Stimulated activated CD4-positive, alpha-beta T cell treated with anti-CD3 and anti-CD28 coated beads, Interleukin-15, amount 100 ng/mL, for 1 hour (primary cell): Measurements from ENCODE around the gene WWOX.
"Not testable (repeated sequence)": the region's sequence is repeated elsewhere in the genome, so short reads cannot be mapped to it uniquely, and the experiment has no call there.

Experiments used
- DNase-seq, 2 donors: peaks; one replicate each; pipeline ENCODE4 v3.0.0-alpha.2; 2020; ENCODE audit warnings: low read depth in 1 of 2, low spot score in 1 of 2

WWOX gene

DNA sequence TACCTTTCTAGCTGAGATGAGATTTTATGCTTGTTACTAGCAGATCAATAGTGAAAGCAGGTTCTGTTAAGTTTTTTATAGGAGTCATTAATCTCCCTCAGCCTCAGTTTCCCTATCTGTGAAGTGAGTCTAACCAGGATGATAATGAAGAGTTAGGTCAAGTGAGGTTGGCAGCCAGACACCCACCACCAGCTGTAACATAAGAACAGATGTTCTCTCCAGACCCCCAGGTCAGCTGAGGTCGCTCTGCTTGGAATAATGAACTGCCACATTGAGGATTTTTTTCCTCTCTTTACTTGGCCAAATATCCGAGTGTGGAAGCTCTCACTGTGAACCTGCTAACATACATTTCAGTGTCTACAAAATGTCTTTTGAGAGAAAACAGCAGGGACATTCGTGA lies 389.6 kb downstream of the WWOX start:
- no peak for DNase-seq

DNA sequence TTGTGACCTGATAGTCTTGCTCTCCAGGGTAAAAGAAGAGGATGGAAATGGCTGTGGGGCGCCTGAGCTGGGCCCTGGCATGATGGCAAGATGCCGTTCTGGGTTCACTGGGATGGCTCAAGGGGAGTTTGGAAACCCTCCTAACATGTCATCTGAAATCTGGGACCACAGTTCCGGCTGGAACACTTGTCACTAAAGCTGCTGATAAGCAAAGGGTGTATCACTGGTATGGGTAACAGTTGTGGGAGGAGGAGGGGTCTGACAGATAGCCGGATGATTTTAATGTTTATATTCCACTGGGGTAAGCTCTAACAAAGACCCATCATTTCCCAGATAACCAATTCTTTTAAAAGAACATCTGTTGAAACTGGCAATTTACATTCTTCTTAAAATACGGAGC lies 390.2 kb downstream of the WWOX start:
- DNase-seq, result no peak

DNA sequence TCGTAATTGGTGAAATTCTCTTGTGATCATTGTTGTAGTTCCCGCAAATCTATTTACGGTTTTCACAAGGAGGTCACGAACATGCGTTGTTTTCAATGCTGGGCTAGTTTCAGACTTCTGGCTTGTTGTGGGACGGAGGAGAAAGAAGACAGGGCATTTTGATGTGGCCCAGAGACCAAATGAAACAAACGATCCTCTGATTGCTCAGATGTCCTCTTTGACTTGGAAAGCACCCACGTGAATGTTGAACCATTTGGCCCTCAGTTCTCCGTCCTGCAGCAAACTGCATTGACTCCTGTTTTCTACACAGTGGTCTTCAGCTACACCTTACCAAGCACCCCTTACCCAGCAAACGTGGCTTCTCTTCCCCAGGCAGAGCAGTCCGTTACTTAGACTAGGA lies 391.0 kb downstream of the WWOX start:
- no peak for DNase-seq

DNA sequence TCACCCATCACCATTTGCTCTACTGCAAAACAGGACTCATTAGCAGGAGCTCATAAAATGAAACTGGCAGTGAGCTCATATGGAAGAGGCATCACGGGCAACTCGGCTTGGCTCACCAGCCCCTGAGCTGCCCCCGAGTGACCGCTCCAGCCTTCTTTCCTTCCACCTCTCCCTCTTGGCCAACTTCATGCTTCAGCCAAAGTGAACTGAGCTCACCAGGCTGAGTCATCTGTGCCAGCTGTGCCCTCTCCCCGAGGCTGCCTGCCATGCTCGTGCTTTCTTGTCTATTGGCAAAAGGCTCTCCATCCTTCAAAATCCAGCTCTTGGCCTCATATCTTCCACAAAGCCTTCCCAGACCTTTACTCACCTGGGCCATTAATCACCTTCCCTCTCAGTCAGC lies 391.4 kb downstream of the WWOX start:
- no peak for DNase-seq

DNA sequence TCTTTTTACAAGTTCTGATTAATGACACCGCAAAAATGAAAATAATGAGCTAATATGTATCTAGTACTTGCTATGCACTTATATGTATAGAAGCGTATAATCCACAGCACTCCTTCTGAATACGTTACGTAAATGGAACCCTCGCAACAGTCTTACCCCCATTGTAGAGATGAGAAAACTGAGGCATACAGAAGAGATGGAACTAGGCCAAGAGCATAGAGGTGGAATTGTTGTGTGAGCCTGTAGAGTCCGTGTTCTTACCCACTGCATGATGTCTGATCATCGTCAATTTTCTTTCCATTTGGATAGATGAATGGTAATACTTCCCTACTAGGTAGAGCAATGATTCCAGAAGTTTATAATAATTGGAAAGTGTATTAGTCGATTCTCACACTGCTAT lies 394.1 kb downstream of the WWOX start:
- DNase-seq, result no peak

DNA sequence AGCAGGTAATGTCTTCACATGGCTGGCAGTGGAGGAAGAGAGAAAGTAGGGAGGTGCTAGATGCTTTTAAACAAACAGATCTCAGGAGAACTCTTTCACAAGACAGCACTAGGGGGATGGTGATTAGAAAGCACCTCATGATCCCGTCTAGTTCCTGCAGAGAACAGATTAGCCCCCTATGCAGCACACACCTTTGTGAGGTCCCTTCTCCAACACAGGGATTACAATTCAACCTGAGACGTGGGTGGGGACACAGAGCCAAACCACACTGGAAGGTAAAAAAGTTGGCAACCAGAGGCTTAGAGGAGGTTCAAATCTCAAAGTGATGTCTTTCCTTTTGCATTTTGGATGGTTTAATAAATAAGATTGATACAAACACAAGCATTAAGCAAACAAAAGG lies 394.7 kb downstream of the WWOX start:
- DNase-seq, result no peak

DNA sequence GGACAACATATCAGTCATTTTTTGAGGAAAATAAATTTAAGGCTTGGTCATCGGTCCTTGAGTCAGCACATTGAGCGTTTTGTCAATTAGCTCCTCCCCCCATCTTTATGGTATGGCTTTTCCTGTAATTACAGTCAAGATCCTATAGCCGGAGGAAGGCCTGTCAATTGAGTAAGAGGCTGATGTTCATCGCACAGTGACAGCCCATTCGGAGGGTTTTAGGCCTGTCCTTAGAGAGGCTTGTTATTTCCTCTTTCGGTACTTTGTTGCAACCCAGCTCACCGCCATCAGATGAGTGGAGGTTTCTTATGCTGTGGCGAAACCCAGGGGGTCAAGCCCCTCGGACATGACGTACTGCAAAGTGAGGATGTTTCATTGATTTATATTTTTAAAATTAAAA lies 395.2 kb downstream of the WWOX start:
- DNase-seq, result no peak

DNA sequence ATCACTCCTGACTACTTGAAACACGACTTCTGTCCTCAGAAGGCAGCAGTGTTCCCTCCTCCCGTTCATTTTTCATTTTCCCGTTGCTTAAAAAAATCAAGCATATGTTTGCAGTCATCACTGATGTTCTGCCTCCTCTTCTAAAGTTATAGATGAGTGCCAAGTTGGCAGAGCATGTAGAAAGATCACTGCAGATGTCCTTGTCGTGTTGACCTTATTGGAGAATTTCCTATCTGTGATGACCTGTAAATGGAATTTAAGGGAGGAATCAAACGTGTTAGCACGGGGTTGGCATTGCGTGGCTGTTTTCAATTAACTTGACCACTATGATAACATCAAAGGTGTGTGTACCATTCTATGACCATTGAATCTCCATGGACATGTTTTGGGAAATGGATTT lies 396.7 kb downstream of the WWOX start:
- no peak for DNase-seq

DNA sequence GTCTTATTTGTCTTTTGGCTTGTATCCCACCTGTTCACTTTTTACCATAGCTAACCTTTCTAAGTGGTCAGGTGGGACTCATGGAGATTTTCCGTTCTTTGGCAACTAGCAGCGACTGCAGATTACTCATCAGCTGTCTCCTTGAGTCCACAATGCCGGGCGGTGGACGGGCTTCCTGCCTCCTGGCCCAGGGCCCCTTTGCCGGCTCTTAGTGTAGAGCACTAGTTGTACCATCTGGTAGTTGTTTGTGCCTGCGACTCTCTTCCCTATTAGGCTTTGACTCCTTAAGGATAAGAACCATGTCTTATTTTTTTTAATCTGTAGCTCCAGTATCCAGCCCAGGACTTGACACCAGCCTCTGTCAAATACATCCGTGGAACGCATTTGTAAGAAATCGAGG lies 399.9 kb downstream of the WWOX start:
- no peak for DNase-seq

DNA sequence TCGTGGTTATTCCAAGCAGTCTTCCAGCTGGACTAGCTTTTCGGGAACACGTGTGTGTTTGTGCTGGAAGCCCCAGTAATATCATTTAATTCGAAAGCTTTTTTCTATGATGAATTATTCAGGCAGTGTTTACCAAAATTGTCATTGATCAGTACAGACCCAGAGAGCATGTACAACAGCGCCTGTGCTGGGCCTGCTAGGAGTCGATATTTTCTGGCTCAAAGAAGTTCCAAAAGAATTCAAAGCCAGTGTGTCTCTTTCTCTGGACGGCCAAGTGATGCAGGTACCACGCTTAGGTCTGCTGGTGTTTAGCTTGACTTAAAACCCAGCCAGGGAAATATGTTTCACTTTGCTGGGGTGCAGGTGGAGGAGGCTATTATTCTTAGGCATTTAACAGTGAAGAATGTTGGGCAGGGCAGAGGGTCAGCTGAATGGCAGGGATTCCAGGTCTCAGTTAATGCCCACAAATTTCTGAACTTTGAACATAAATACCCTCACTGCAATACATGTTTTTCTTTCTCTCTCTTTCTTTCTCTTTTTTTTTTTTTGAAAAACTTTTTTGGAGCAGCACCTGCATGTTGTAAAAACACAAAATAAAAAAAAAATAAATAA lies 401.3 kb downstream of the WWOX start:
- no peak for DNase-seq

DNA sequence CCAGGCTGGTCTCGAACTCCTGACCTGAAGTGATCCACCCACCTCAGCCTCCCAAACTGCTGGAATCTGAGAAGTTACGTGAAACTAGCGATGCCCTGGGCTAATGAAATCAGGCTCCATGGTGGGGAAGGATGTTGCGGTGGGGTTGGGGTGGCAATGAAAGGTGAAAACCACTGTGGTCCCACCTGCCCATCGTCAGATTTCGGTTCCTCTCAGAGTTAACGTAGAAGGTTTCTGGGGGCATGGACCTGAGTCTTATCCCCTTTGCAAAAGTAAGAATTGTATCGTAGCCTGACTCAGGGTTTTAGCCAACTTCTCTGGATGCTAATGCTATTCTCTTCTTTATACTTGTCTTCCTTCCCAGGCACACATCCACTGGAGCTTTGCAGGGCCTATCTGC lies 402.3 kb downstream of the WWOX start:
- DNase-seq, result no peak

DNA sequence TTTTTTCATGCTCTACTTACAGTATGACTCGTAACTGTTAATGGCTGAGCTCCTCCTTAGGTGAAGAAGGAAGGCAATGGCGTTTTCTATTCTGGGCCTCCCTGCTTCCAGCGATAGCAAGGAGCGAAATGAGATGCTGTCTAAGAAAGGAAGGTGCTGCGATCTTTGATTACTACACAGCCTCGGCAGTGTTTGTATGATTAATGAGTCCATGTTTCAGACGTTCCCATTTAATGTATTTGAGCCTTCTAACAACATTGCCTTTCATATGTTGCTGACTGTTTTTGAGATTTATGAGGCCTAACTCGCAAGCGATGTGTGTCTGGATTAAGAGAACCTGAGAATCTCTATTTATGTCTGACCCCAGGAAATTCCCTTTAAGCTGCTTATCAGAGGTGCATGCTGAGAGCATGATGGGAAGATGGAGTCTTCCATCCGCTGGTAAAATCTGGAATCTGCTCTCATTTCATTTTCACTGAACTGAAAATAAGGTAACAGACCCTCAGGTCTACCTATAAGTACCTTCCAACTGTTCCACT lies 403.4 kb downstream of the WWOX start:
- no peak for DNase-seq

DNA sequence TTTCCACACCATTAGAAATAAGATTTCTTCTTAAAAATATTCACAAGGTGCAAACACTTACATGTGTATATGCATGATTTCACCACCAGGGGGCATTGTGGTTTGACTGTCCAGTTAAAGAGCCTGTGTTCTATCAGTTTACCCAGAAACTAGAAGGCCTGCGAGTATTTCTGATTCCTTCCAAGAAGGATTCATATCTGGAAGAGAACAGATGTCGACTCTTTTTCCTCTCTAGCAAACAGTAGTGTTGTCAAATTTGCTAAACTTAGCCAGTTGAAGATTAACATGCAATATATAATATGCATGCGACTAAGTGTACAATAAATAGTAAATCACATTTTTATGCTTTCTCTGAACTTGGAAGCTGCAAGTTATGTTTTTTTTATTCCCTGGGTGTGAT lies 404.1 kb downstream of the WWOX start:
- DNase-seq, result no peak

DNA sequence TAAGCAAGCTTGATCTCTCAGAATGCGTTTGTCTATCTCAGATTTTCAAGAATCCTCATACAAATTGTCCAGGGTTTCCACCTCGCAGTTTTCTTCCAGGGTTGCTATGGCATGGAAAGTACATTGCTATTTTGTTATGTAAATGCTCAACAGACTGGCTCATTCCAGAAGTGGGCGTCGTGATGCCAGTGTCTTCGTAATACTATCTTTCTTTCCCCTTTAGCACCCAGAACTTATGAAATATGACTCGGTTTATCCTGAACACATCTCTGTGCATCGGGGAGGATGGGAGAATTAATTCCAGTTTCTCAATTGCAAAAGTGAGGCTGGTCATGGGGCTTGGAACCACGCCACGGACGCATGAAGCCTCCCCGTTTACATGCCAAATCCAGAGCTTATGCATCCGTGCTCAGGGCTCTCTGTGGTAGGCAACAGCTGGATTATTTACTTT lies 405.0 kb downstream of the WWOX start:
- DNase-seq, result no peak

DNA sequence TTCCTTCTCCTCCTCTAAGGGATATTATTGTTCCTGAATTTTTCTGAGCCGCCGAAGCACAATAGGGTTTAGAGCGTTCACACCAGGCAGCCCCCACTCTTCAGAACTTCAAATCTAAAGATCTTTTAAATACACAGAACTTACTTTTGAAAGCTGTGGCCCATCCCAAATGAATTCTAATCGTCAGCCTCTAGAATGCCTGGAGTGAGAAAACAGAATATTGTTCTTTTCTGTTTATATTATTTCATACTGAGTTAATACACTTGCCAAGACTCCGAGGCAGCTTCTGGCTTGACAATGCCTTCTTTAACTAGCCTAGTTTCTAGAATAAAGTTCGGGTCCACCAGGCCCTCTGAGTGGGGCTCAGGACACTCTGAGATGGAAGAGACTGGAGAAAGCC lies 405.6 kb downstream of the WWOX start:
- DNase-seq, result no peak

DNA sequence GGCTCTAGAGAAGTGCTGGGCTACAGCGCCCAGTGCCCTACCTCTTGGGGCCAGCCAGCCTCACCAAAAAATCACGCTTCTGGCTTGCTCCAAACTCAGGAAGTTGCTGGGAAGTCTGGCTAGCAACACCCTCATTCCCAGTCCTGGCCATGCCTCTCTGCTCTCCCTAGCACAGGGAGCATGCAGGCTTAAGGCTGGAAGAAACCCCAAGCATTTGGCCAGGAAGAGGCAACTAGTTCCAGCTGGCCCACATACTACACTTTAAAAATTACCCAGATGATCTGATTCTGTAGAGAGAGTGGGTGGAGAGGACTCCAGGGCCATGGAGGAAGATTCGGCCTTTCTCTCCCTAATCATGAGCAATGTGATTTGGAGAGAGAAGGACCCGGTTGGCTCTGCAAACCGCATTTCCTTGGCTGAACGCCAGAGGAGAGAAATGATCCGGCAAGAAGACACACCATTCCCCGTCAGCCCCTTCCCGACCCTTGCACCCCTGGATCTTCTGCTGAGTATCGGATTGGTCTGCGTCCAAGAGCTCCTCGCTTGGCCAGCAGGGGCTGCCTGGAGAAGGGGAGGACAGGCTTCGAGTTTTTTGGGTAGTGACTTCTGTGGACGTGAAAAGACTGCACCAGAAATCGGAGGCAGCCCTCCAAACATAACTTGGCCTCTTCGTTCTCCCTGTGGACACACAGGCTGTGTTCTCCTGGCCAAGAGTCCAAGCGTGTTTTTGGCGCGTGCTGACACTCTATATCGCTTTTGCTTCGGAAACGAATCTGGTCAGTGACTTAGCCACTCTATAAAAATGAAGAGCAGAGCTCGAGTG lies 406.3 kb downstream of the WWOX start:
- no peak for DNase-seq

DNA sequence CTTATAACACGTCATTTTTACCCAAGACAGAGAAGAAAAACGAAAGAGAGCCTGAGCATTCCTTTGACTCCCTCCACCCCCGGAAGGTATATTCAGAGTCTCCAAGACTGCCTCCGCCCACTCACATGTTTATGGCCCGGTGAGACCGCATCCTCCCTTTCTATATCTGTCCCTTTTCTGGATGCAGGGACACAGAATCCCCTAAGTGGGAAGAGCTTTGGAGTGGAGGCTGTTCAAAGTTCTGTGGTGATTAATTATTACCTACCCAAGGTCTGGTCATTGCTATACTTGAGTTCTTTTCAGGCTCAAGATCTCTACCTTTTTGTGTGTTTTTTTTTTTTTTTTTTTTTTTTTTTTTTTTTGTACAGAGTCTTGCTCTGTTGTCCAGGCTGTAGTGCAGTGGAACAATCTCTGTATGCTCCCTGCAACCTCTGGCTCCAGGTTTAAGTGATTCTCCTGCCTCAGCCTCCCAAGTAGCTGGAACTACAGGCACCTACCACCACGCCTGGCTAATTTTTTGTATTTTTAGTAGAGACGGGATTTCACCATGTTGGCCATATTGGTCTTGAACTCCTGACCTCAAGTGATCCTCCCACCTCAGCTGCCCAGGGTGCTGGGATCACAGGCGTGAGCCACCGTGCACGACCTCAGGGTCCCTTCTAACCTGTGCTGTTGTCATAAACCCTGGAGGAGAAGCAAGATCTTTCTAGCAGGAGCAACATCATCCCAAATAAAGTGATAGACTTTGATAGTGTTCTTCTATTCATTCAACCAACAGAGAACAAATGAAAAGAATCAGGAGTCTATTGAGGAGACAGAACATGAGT lies 407.1 kb downstream of the WWOX start:
- DNase-seq, result no peak

DNA sequence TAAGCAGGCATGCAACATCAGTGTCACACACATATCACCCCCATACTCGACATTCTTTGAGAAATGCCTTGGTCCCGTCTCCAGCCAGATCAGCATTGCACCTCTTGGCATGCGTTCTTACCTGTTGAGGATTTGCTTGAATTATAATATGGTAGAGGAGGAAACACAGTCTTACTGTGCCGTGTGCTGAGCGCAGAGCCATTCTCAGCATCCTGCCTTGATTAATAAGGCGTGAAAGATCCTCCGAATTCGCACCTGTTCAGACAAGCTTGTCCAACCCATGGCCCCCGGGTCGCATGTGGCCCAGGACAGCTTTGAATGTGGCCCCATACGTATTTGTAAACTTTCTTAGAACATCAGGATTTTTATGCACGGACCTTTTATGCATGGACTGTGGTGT lies 408.1 kb downstream of the WWOX start:
- DNase-seq, result no peak

DNA sequence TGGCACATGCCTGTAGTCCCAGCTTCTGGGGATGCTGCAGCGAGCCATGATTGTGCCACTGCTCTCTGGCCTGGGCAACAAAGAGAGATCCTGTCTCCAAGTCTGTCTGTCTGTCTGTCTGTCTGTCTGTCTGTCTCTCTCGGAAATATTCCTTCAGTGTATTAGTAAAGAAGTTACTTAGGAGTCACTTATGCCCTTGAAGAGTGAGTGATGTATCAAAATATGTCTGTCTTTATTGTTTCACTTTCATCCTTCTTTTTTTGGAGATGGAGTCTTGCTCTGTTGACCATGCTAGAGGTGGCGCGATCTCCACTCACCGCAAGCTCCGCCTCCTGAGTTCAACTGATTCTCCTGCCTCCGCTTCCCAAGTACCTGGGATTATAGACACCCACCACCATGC lies 410.5 kb downstream of the WWOX start:
- no peak for DNase-seq

DNA sequence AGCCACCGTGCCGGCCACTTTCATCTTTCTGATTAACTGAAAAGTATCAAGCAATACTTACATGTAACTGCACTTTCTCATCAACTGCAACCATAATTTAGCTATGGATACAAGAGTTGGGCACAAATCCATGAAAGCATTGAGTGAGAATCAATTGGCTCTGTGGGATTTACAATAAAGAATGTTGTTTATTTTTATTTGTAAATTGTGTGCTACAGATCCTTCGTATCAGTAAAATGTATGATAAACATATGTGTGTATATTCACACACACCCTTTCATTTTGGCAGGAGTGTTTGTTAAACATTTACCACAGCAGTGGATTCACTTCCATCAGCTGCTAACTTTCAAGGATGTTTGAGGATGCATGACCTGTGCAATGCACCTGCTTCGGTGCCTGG lies 411.0 kb downstream of the WWOX start:
- no peak for DNase-seq

DNA sequence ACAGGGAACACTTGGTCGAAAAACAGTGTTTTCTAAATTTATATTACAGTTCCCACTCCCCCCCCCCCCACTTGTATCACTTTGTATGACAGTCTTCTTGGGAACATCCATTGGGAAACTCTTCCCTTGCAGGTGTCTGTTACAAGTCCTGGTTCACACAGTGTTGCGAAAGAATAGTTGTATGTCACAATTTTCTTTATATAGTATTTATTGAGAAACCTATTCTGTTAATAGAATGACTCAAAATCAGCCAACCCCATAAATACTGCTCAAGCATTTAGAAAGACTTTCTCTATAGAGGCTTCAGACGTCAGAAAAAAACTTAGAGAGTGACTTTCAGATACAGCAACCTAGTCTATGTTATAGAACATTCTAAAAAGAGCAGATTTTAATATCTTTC lies 414.4 kb downstream of the WWOX start:
- no peak for DNase-seq

DNA sequence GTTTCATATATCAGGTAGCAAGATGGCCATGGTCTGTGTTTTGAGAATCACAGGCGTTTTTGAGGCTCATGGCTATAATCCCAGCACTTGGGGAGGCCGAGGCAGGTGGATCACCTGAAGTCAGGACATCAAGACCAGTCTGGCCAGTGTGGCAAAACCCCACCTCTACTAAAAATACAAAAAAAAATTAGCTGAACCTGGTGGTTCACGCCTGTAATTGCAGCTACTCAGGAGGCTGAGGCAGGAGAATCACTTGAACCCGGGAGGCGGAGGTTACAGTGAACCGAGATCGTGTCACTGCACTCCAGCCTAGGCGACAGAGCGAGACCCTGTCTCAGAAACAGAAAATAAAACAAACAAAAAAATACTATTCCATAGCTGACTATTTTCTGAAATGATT lies 415.4 kb downstream of the WWOX start:
- DNase-seq, result not testable (repeated sequence)
